T47D (cell line): ENCODE data around the gene ARHGDIA.

Experiments used
- DNase-seq, 2 experiments: peaks; one replicate each; pipeline versions ENCODE4 v3.0.0 to v3.0.0-alpha.2; 2011 to 2012; ENCODE audit warnings: low read depth in 1 of 2, low spot score in 1 of 2
- JUND ChIP-seq: IDR thresholded peaks from 2 replicates; pipeline ENCODE4 v1.6.1; 2012; ENCODE audit warnings: low read depth
- in situ Hi-C: cut with HindIII; loops from 2 replicates; pipeline ENCODE4 v1.10.0; 2016; ENCODE audit warnings: low sequenced_read_pairs, low pct_unique_long_range_greater_than_20kb

The ARHGDIA gene

GRCh38 chr17:81863833-81864768 is 7.0 kb downstream of the ARHGDIA start:
- in situ Hi-C loops = no loop called here
- TF ChIP-seq JUND = no peak
- DNase-seq = peak in 1 of 2 experiments; percentile 59

GRCh38 chr17:81863123-81863675 is 7.9 kb downstream of the ARHGDIA start:
- no peak for TF ChIP-seq JUND
- no peak for DNase-seq

GRCh38 chr17:81860756-81861568 is 10.2 kb downstream of the ARHGDIA start:
- in situ Hi-C loops = no loop called here
- no peak for TF ChIP-seq JUND

More at GRCh38 chr17:81863123-81863675, 7.9 kb downstream of the ARHGDIA start:
- in situ Hi-C loops = no loop called here

DNA sequence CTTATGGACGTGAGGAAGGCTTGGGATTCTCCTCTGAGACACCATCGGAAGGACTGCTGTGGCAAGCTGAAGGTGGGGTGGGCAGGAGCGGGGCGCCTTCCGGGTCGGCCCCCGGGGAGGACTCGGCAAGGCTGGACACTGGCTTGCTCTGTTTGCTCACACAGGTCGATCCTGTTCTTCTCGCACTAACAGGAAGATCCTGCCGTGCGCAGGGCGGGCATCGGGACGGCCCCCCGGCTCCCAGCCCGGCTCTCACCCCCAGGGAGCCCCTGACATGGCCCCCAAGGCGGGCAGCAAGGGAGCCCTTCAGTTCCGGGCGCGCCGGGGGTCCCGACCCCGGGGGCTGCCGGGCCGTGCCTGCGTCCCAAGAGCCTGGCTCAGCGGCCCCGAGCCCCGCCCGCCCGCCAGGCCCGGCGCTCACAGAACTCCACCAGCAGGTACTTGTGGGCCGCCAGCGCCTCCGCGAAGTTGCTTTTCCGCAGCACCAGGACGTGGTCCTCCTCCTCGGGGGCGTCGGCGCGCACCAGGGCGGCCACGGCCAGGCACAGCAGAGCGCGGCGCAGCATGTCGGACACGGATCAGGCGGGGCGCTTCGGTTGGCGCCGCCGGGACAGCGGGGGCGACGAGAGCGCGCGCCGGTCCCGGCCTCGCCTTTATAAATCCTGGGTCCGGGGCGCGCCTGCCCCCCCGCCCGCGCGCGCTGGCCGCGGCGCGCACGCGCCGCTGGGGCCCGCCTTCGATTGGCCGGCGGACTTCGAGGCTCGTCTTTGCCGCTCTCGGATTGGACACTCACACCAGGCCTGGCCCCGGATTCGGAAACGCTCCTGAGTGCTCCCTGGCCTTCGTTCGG is 11.0 kb downstream of the ARHGDIA start, which contains the start of gene P4HB:
TSS of gene P4HB (minus strand) at position 630 of the 850 bp plus-strand sequence. CDS start at position 566, 64 bp downstream.
- TF ChIP-seq JUND = no peak
- DNase-seq = peak in 1 of 2 experiments; percentile 75
- in situ Hi-C loops = no loop called here

More at GRCh38 chr17:81860756-81861568, 10.2 kb downstream of the ARHGDIA start:
- DNase-seq = peak; percentile 100

DNA sequence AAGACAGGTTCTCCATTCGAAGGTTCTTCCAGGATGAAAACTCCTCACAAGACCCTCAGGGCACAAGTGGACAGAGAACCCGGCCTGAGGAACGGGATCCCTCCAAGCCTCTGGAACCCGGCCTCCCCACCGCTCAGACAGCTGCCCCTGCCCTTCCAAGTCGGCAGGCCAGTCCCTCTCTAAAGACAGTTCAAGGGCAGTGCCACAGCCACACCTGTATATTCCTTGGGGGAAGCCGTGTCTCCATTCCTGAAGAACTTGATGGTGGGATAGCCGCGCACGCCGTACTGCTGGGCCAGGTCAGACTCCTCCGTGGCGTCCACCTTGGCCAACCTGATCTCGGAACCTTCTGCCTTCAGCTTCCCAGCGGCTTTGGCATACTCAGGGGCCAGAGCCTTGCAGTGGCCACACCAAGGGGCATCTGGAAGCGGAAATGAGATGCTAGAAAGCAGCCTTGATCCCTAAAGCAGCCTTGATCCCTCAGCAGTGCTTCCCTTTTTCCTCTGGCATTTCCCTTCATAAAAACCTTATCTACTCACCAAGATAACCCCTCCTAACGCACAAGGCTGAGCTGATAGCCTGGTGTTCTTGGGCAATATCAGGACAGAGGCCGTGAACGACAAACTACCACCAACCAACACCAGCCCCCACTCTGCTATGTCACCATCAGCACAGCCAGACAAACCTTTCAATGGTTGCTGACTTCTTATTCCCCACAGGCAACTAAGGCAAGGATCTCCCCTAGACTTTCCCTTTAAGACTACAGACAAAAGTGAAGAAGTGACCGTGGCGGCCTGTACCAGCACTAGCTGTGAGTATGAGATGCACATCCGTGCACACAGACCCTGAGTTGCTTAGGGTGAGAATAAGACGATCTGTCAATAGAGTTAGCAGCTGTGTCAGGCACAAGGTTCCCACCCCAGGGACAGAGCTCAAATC is 11.9 kb downstream of the ARHGDIA start:
- in situ Hi-C loops = no loop called here
- TF ChIP-seq JUND = no peak
- DNase-seq = no peak

DNA sequence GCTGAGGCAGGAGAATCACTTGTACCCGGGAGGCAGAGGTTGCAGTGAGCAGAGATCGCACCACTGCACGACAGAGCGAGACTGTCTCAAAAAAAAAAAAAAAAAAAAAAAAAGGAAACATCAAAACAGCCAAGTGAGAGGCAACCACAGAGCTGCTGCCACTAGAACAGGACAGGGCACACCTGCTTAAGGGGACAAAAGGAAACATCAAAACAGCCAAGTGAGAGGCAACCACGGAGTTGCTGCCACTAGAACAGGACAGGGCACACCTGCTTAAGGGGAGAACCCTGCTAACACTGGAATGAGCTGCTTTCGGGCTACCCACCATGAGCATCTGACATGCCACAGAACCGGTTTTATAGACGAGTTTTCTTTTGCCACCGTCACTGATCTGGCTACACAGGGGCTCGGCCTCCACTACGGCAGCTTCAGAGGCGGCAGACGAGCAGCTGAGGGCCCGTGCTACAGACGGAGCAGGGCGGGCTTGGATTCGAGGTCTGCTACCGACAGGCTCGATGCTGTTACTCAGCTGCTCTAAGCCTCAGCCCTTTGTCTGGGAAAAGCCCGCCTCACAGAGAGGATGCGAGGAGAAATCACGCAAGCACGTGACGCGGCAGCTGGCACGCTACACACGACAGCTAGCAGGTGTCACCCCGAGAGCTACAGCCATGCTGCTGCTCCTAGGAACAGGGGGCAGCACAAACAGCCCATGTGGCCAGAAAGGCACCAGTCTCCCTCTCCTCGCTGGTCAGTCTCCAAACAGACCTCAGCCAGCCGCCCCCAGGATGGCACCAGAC is 12.8 kb downstream of the ARHGDIA start:
- DNase-seq = no peak
- TF ChIP-seq JUND = no peak
- in situ Hi-C loops = no loop called here

- DNase-seq = peak in 1 of 2 experiments; percentile 63
- in situ Hi-C loops = no loop called here
- no peak for TF ChIP-seq JUND
These were observed 16.0 kb downstream of the ARHGDIA start for GRCh38 chr17:81854974-81855774.

DNA sequence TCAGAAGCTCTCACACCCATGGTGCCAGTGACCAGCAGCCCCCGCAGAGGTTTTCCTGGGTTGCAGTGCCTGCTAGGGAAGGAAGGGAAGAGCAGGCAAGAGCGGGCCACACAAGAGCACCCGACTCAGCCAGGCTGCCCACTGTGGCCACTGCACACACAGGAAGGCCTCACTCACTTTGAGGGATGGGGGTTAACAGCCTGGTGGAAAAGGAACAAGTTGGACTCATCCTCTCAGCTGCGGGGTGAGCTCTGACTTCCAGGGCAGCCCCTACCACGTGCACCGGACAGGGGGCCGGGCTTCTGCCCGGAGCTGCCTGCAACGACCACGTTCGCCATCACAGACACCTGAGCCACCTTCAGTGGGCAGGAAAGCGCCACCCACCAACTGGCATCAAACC is 18.9 kb downstream of the ARHGDIA start:
- in situ Hi-C loops = no loop called here
- no peak for TF ChIP-seq JUND
- no peak for DNase-seq

DNA sequence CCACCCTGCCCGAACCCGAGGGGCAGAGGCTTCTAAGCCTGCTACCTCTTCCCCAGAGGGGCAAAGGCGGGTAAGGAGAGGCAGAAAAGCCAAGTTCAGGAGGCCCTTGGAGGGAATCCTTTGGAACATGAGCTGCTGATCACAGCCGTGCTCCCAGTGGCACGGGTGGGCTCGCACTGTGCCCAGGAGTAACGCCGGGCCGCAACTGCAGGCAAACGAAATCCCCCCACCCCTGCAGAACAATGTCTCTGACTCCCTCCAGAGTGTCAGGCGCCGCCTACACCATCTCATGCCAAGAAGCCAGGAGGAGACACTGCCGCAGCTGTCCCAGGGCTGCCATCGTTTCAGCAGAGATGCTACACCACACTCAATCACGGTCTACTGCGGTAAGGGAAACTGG is 19.7 kb downstream of the ARHGDIA start:
- in situ Hi-C loops = no loop called here
- DNase-seq = no peak
- no peak for TF ChIP-seq JUND
